Bronchial epithelial cell (primary cell): Measurements from ENCODE around the gene CDK14. TPM values are rescaled to one million over a fixed set of nuclear protein-coding genes. Genes with fewer than 3 reads are reported as not detected.

Experiments used
- DNase-seq: peaks from one replicate; pipeline ENCODE4 v3.0.0-alpha.2; 2010; ENCODE audit warnings: low read depth
- FAIRE-seq: peaks from 2 replicates; lab custom pipeline; 2011; peaks lifted over from hg19 to GRCh38; lab: Jason Lieb, UNC
- H3K27me3 ChIP-seq: 2 replicates; pipeline ENCODE4 v1.5.1; 2011; ENCODE audit warnings: low read length; ENCODE audit not compliant: control insufficient read depth, insufficient read depth
- H3K36me3 ChIP-seq: 2 replicates; pipeline ENCODE4 v1.5.1; 2011; ENCODE audit warnings: low read length; ENCODE audit not compliant: control insufficient read depth, insufficient read depth
- H3K4me3 ChIP-seq: 2 replicates; pipeline ENCODE4 v1.5.1; 2011; ENCODE audit warnings: mild to moderate bottlenecking, low read depth, low read length, control low read depth
- CTCF ChIP-seq: IDR thresholded peaks from 2 replicates; pipeline ENCODE4 v1.5.1; 2011; ENCODE audit warnings: mild to moderate bottlenecking, moderate library complexity, low read length, control low read depth, inconsistent platforms; ENCODE audit not compliant: insufficient read depth, severe bottlenecking
- total RNA-seq: library from RNA; depleted of rRNA; stranded (reverse); fragments of >200 nt; gene quantifications from 2 replicates; pipeline ENCODE4 v1.2.1, GENCODE V29; 2014

CDK14 gene
- total RNA-seq, 1 donor from 2014 or later, result 8.7 TPM

GRCh38 chr7:91041141-91041540 lies 445.0 kb downstream of the CDK14 start:
- no peak for TF ChIP-seq CTCF
- no peaks in the 10 kb centered on the region for H3K36me3 ChIP-seq
- no peak overlapping the region for H3K4me3 ChIP-seq
- FAIRE-seq (no peak), DNase-seq (no peak)
- H3K27me3 ChIP-seq, result no peaks in the 10 kb centered on the region

- Histone ChIP-seq H3K4me3 (no peak overlapping the region), H3K27me3 (no peaks in the 10 kb centered on the region), H3K36me3 (no peaks in the 10 kb centered on the region)
- no peak for TF ChIP-seq CTCF
- DNase-seq, result no peak
- FAIRE-seq, result peak; percentile 58
These were observed 445.9 kb downstream of the CDK14 start for GRCh38 chr7:91041901-91042484.

- Histone ChIP-seq H3K4me3 (no peak overlapping the region), H3K27me3 (no peaks in the 10 kb centered on the region), H3K36me3 (no peaks in the 10 kb centered on the region)
- TF ChIP-seq CTCF, result no peak
- FAIRE-seq (no peak), DNase-seq (no peak)
These were observed 447.1 kb downstream of the CDK14 start for GRCh38 chr7:91043186-91043585.

- FAIRE-seq (no peak), DNase-seq (no peak)
- no peaks in the 10 kb centered on the region for H3K36me3 ChIP-seq
These were observed 448.0 kb downstream of the CDK14 start for GRCh38 chr7:91043924-91044645.

GRCh38 chr7:91045606-91046005 lies 449.5 kb downstream of the CDK14 start:
- TF ChIP-seq CTCF, result no peak
- no peak for FAIRE-seq
- H3K4me3 ChIP-seq, result no peak overlapping the region

More at GRCh38 chr7:91043924-91044645, 448.0 kb downstream of the CDK14 start:
- Histone ChIP-seq H3K4me3 (no peak overlapping the region), H3K27me3 (no peaks in the 10 kb centered on the region)
- no peak for TF ChIP-seq CTCF

More at GRCh38 chr7:91045606-91046005, 449.5 kb downstream of the CDK14 start:
- DNase-seq, result no peak
- Histone ChIP-seq H3K36me3 (no peaks in the 10 kb centered on the region), H3K27me3 (no peaks in the 10 kb centered on the region)
